Body of pancreas (tissue), 4 donors: Measurements from ENCODE around the gene GUCA1A. TPM values are rescaled to one million over a fixed set of nuclear protein-coding genes. Genes with fewer than 3 reads are reported as not detected.
"Not testable (repeated sequence)": the region's sequence is repeated elsewhere in the genome, so short reads cannot be mapped to it uniquely, and the experiment has no call there.

Experiments used
- ATAC-seq: fragments of 150-250 bp; one replicate; pipeline ENCODE4 v1.9.1; 2016
- DNase-seq, 4 donors: peaks; one replicate each; pipeline ENCODE4 v3.0.0-alpha.2; 2019
- H3K27ac ChIP-seq, 4 donors: fragments of 200-600 bp; sonication (generic); 1 replicate in 3 of 4; 2 replicates in 1 of 4; pipeline versions ENCODE4 v1.5.1 to v1.6.1; 2016 to 2019; ENCODE audit warnings: mild to moderate bottlenecking in 1 of 4, mixed read lengths in 1 of 4, moderate library complexity in 1 of 4
- H3K27me3 ChIP-seq, 2 donors: fragments of 200-600 bp; sonication (generic); one replicate each; pipeline ENCODE4 v1.6.0; 2016; ENCODE audit warnings: mild to moderate bottlenecking in 1 of 2
- H3K36me3 ChIP-seq, 2 donors: fragments of 200-600 bp; sonication (generic); replicated peaks in 1 of 2; 2 replicates each; pipeline ENCODE4 v1.5.1; 2016; ENCODE audit warnings: low read depth in 2 of 2; ENCODE audit not compliant: insufficient read depth in 1 of 2
- H3K4me1 ChIP-seq: fragments of 200-600 bp; sonication (generic); one replicate; pipeline ENCODE4 v1.6.0; 2016
- H3K4me3 ChIP-seq, 2 donors: fragments of 200-600 bp; sonication (generic); 1 replicate in 1 of 2; 2 replicates in 1 of 2; pipeline ENCODE4 v1.5.1; 2016 to 2019
- H3K9me3 ChIP-seq, 3 donors: fragments of 200-600 bp; sonication (generic); 1 replicate in 2 of 3; 2 replicates in 1 of 3; pipeline ENCODE4 v1.5.1; 2016
- CTCF ChIP-seq, 7 experiments: fragments of 450-650 bp in 4 of 7; fragments of 200-600 bp in 3 of 7; sonication (generic) in 3 of 7; IDR thresholded peaks; one replicate each; pipeline ENCODE4 v1.5.1; 2016 to 2019; ENCODE audit warnings: antibody characterized with exemption in 7 of 7
- POLR2A ChIP-seq, 3 donors: fragments of 450-650 bp; IDR thresholded peaks; one replicate each; pipeline ENCODE4 v1.6.1; 2016; ENCODE audit warnings: antibody characterized with exemption in 3 of 3, mild to moderate bottlenecking in 2 of 3
- WGBS, 2 donors: methylation state at CpG; one replicate each; pipeline ENCODE4 v1.1.5; 2017; 5-methylcytosine and 5-hydroxymethylcytosine counted together
- intact Hi-C: fragments of 100-400 bp; cut with DNase I; formaldehyde crosslinking; loops from one replicate; pipeline ENCODE4 v1.15.1; 2023
- total RNA-seq, 2 donors: library from RNA; depleted of rRNA; stranded (reverse); fragments of >200 nt; gene quantifications; one replicate each; pipeline ENCODE4 v1.1.0, GENCODE V29; 2016

Gene GUCA1A
- total RNA-seq, 2 donors from 2014 or later, result not detected

DNA sequence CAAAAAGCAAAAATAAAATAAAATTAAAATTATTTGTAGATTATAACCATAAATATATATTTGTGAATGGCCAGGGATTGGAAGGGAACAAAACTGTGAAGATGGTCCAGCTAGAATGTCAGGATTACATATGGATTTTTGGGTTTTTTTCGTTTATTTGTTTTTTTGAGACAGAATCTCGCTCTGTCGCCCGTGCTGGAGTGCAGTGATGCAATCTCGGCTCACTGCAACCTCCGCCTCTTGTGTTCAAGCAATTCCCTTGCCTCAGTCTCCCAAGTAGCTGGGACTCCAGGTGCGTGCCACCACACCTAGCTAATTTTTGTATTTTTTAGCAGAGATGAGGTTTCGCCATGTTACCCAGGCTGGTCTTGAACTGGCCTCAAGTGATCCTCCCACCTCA, 22.9 kb upstream of the GUCA1A start:
- intact Hi-C loops, result no loop called here
- H3K27ac ChIP-seq, result no peak overlapping the region
- H3K9me3 ChIP-seq, result no peaks in the 10 kb centered on the region
- H3K4me1 ChIP-seq, result peaks cover 9% of the 10 kb centered on the region
- TF ChIP-seq CTCF (IDR thresholded peaks at IDR 0.05) (no peak), POLR2A (IDR thresholded peaks at IDR 0.05) (no peak)
- H3K36me3 ChIP-seq, result no peaks in the 10 kb centered on the region
- DNase-seq (no peak), ATAC-seq (no peak)
- no peaks in the 10 kb centered on the region for H3K27me3 ChIP-seq
- no peak overlapping the region for H3K4me3 ChIP-seq
- WGBS, 2 donors, result 86 to 90% methylated on average over 8 of the region's 8 CpGs

DNA sequence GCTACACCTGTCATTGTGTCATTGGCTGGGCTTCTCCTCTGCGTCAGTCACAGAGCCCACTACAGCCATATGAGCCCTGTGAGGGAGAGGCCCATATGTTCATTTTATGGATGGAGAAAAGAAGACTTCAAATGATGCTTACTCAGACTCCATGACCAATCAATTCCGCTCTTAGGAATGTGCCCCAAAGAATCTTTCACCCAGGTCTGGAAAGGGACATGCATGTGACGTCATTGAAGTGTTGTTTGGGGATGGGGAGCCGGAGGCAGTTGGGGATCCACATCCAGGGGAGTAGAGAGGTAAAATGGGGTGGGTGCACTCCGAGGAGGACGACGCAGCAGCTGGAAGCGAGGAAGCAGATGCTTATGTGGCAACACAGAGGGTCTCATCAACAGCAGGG, 21.1 kb upstream of the GUCA1A start:
- no peak for ATAC-seq
- H3K27me3 ChIP-seq, result no peaks in the 10 kb centered on the region
- H3K9me3 ChIP-seq, result no peaks in the 10 kb centered on the region
- no peak overlapping the region for H3K4me3 ChIP-seq
- H3K27ac ChIP-seq, result no peak overlapping the region
- WGBS, 2 donors, result 82 to 88% methylated on average over 8 of the region's 8 CpGs
- H3K36me3 ChIP-seq, result no peaks in the 10 kb centered on the region
- TF ChIP-seq POLR2A (IDR thresholded peaks at IDR 0.05) (no peak), CTCF (IDR thresholded peaks at IDR 0.05) (no peak)
- DNase-seq, result no peak
- H3K4me1 ChIP-seq, result peaks cover 4% of the 10 kb centered on the region
- intact Hi-C loops, result no loop called here

- H3K27me3 ChIP-seq, H3K36me3 ChIP-seq, H3K27ac ChIP-seq, DNase-seq, ATAC-seq, H3K9me3 ChIP-seq, H3K4me1 ChIP-seq, intact Hi-C loops, H3K4me3 ChIP-seq: not testable (repeated sequence)
- 86 to 93% methylated on average over 3 to 4 of the region's 4 CpGs for WGBS, 2 donors
These were observed 20.5 kb upstream of the GUCA1A start for GRCh38 chr6:42152528-42153213.

GRCh38 chr6:42153921-42154320, 19.2 kb upstream of the GUCA1A start:
- Histone ChIP-seq H3K27me3 (no peaks in the 10 kb centered on the region), H3K27ac (no peak overlapping the region), H3K36me3 (no peaks in the 10 kb centered on the region), H3K4me1 (no peaks in the 10 kb centered on the region), H3K4me3 (no peak overlapping the region), H3K9me3 (no peaks in the 10 kb centered on the region)
- no peak for ATAC-seq
- 62 to 100% methylated on average over 1 to 5 of the region's 5 CpGs for WGBS, 2 donors
- DNase-seq, result no peak
- intact Hi-C loops, result no loop called here
- TF ChIP-seq POLR2A (IDR thresholded peaks at IDR 0.05) (no peak), CTCF (IDR thresholded peaks at IDR 0.05) (no peak)

DNA sequence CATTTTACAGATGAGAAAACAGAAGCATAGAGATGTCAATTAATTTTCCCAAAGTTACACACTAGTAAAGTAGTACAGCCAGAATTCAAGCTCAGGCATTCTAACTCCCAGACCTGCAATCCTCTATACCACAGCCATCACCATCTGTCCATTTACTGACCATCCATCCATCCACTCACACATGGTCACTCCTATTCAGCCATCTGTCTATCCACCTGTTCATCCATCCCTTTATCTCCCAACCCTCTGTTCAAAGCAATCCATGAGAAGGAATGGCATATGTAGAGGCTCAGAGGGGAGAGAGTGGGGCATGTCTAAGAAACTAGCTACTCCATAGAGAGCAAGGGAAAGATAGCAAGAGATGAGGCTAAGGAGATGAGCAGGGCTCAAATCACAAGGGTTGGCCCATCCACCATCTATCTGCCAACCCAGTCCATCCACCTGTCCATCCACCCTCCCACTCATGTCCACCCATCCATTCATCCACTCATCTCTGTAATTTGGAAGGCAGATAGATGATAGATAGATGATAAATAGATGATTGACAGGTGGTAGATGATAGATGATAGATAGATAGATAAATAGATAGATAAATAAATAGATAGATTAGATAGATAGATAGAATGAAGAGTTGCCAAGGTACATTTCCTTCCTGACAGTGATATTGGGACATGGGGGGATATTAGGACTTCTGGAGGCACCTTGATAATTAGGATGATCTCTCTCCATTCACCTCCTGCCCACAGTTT, 18.5 kb upstream of the GUCA1A start:
- TF ChIP-seq POLR2A (IDR thresholded peaks at IDR 0.05), result no peak
- TF ChIP-seq CTCF (IDR thresholded peaks at IDR 0.05), result no peak
- no peaks in the 10 kb centered on the region for H3K36me3 ChIP-seq
- no peak for DNase-seq
- no peaks in the 10 kb centered on the region for H3K9me3 ChIP-seq
- no peak overlapping the region for H3K4me3 ChIP-seq
- no peaks in the 10 kb centered on the region for H3K27me3 ChIP-seq
- H3K27ac ChIP-seq, result no peak overlapping the region
- H3K4me1 ChIP-seq, result no peaks in the 10 kb centered on the region
- intact Hi-C loops, result no loop called here
- no peak for ATAC-seq
